Mammary microvascular endothelial cell (primary cell): Measurements from ENCODE around the gene CMSS1. TPM values are rescaled to one million over a fixed set of nuclear protein-coding genes. Genes with fewer than 3 reads are reported as not detected.

Experiments used
- total RNA-seq: library from RNA; depleted of rRNA; stranded (reverse); fragments of >200 nt; gene quantifications from 2 replicates; pipeline ENCODE4 v1.2.3, GENCODE V29; 2015

The CMSS1 gene
- 34.0 and 45.8 TPM in 2 replicates for total RNA-seq

GRCh38 chr3:99817437-99818240, at the start of gene CMSS1:
Gene CMSS1, plus strand, starts transcription at chr3:99817862.

GRCh38 chr3:100114413-100115030, 296.9 kb downstream of the CMSS1 start, which contains the start of gene FILIP1L:
Gene FILIP1L, minus strand, starts transcription at chr3:100114501.

Other genes starting within 250 kb of the CMSS1 start
- 80.7 and 81.4 TPM in 2 replicates for gene COL8A1, start 179.3 kb upstream of the CMSS1 start, total RNA-seq